SU-DHL-6 (cell line): Measurements from ENCODE around the gene GDI1.

Experiments
- EZH2phosphoT487 ChIP-seq: fragments of 200-600 bp; sonication (generic), shearing (Covaris generic); conservative IDR thresholded peaks from 2 replicates; pipeline ENCODE4 v1.6.1; 2018; ENCODE audit warnings: mild to moderate bottlenecking, antibody characterized with exemption, low read length, moderate library complexity, mixed read lengths
- TF ChIP-seq, protein P1 (sequence below): fragments of 200-600 bp; sonication (generic); IDR thresholded peaks from one replicate; pipeline ENCODE4 v1.5.1; 2017; ENCODE audit warnings: antibody characterized with exemption, mild to moderate bottlenecking, low read length, moderate library complexity; ENCODE audit not compliant: insufficient read depth, poor library complexity, severe bottlenecking

DNA sequence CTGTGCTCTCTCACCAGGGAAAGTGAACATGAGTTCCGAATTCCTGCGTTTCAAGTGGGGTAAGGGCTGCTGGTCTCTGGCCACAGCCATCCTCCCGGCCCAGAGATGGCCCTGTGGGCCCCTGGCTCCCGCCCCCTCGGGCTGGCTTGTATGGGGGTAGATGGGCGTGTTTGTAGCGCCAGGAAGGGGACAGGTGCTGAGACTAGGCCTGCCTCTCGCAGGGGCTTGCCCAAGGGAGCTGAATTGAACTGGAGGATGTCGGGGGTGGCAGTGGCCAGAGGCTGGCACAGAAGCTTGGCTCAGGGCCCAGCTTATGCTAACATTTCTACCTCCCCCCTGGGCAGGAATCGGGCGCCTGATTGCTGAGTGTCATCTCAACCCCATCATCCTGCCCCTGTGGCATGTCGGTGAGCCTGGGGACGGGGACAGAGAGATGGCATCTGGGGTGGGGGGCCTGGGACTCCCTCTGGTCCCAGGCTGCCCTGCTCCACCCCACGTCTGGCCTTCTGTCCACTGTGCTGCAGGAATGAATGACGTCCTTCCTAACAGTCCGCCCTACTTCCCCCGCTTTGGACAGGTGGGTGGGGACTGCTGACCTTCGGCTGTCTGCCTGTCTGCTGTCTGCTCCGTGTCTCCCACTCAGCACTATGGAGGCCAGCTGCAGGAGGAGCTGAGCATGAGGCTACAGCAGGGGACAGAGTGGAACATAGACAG lies 17.1 kb upstream of the GDI1 start:
- TF ChIP-seq, protein P1, sequence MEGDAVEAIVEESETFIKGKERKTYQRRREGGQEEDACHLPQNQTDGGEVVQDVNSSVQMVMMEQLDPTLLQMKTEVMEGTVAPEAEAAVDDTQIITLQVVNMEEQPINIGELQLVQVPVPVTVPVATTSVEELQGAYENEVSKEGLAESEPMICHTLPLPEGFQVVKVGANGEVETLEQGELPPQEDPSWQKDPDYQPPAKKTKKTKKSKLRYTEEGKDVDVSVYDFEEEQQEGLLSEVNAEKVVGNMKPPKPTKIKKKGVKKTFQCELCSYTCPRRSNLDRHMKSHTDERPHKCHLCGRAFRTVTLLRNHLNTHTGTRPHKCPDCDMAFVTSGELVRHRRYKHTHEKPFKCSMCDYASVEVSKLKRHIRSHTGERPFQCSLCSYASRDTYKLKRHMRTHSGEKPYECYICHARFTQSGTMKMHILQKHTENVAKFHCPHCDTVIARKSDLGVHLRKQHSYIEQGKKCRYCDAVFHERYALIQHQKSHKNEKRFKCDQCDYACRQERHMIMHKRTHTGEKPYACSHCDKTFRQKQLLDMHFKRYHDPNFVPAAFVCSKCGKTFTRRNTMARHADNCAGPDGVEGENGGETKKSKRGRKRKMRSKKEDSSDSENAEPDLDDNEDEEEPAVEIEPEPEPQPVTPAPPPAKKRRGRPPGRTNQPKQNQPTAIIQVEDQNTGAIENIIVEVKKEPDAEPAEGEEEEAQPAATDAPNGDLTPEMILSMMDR: no peak
- TF ChIP-seq EZH2phosphoT487: no peak
